GM15510 (cell line): ENCODE data around the gene KCTD17.

Experiments
- POLR2A ChIP-seq: IDR thresholded peaks from 3 replicates; pipeline ENCODE4 v1.6.1; 2011; ENCODE audit warnings: borderline replicate concordance; ENCODE audit not compliant: insufficient read length; ENCODE audit errors: extremely low read depth

The KCTD17 gene

DNA sequence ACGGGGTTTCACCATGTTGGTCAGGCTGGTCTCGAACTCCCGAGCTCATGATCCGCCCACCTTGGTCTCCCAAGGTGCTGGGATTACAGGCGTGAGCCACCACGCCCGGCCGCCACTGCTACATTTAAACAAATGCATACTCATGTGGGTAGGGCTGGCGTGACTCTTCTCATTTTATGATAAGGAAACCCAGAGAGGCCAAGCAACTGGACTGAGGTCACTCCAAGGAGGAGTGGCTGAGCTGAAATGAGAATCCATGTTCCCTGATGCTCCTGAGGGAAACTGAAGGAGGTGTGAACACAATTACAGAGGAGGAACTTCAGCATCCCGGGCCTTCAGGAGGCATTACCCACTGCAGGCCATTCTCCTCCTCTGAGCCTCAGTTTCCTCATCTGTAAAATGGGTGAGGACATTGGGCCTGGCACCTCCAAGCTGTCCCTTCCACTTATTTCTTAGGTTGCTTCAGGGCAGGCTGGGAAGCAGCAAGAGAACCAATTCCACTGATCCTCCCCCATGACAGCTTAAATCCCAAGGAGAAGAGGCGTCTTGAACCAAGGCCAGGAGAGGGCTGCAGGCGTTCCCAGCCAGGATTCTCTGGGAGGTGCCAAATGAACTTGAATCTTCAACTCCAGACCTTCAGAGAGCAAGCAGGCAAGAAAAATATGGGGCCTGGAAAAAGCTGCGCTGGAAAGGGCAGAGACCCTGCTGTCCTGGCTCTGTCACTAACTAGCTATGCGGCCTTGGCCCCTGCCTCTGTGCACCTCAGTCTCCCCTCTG, 35.2 kb upstream of the KCTD17 start:
- TF ChIP-seq POLR2A = no peak

DNA sequence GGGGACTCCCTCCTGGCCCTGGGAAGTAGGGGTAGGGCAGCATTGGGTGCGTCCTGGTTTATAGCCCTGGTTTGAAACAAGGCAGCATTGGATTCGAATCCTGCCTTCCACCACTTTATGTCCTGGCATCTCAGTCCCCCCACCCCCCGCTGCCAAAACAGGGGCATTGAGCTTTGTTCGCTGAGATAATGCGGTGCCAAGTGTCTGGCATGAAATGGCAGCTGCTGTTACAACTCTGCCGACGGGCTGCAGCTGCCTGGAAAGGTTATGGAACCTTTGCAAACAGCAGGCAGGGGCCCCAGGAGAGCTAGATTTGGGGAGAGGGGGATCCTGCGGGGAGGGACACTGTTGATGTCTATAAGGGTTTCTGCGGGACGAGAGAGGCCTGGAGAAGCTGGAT, 34.2 kb upstream of the KCTD17 start:
- TF ChIP-seq POLR2A = no peak

DNA sequence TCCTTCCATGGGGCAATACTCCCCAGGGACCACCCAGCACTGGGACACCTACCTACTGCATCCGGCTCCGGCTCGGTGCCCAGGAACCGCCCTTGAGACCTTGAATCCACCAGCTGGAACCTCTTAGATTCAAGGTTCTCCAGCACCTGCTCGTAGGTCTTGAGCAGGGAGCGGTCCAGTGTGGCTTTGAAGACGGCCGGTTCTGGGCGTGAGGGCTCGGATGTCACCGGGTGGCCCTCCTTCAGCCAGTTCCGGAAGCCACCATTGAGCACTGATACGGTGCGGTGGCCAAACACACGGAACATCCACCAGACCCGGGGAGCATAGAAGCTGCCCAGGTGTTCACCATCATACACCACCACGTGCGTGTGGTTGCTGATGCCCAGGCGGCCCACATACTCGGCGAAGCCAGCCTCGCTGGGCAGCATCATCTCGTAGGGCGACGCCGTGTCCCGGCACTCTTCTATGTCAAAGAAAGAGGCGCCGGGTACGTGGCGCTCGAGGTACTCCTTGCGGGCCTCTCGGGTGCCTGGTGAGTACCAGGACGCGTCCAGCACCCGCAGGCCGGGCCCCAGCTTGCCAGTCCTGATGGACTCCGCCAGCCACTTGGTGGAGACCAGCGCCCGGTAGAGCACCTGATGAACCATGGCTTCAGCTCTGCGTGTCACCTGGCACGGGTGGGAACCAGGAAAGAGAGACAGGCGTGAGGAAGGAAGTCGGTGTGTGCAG, 33.3 kb upstream of the KCTD17 start:
- no peak for TF ChIP-seq POLR2A

DNA sequence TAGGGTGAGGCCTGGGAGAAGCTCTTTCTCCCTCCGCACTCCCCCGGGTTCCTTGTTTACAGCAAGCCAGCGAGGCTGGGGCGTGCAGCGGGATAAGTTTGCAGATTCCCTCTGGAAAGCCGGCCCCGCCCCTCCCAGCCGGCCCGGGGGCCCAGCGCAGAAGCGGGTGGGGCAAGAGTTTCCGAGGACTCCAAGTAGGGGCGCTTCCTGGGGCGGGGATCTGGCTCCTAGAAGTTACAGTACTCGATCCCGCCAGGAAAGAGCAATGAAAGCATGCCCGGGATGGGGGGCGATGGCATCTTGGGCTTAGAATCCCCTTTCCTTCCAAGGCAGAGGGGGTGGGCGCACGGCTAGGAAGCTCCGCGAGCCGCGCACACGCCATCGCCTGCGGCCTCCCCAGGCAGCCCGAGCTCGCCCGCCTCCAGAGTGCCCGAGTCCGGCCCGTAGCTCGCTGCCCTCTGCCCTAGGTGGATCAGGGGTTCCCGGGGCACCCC, 32.7 kb upstream of the KCTD17 start:
- no peak for TF ChIP-seq POLR2A

- TF ChIP-seq POLR2A = peak; percentile 88
These were observed 32.0 kb upstream of the KCTD17 start, which contains the start of the genes MPST and TST for GRCh38 chr22:37019309-37020191. Gene MPST (plus strand): TSS chr22:37019742. CDS start chr22:37019837, 95 bp downstream. Gene TST (minus strand): TSS chr22:37019447. CDS start chr22:37018732, 715 bp downstream.

- TF ChIP-seq POLR2A = no peak
These were observed 31.4 kb upstream of the KCTD17 start for GRCh38 chr22:37020192-37020479.

- TF ChIP-seq POLR2A = no peak
These were observed 30.5 kb upstream of the KCTD17 start for GRCh38 chr22:37021041-37021440.

DNA sequence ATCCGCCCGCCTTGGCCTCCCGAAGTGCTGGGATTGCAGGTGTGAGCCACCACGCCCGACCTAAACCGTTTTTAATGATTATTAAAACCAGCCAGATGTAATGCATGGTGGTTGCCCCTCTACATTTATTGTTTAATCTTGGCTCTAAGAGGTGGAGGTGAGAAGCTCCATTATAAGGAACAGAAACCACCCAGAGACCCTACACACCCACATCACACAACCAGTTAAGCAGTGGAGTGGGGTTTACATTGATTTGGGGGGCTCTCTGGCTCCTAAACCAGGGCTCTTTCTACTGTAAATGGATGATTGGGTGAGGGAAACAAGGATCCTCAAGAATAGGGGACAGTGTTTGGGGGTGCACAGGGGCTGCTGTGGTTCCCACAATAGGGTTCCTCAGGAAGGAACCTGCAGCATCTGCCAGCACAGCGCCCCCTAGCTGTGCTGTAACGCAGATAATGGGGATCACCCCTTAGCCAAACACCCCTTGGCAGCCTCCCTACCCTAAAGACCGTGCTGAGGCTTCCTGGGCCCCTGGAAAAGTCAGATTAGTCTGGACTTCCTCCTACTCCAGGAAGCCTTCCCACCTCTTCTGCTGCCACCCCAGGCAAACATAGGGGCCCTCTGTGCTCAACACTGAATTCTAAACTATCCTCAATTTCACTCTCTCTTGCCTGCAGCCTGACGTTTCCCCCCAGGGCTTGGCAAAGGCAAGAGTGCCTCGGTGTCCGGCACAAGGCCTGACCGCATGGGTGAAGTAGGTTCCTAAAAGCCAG, 29.6 kb upstream of the KCTD17 start:
- TF ChIP-seq POLR2A = no peak

DNA sequence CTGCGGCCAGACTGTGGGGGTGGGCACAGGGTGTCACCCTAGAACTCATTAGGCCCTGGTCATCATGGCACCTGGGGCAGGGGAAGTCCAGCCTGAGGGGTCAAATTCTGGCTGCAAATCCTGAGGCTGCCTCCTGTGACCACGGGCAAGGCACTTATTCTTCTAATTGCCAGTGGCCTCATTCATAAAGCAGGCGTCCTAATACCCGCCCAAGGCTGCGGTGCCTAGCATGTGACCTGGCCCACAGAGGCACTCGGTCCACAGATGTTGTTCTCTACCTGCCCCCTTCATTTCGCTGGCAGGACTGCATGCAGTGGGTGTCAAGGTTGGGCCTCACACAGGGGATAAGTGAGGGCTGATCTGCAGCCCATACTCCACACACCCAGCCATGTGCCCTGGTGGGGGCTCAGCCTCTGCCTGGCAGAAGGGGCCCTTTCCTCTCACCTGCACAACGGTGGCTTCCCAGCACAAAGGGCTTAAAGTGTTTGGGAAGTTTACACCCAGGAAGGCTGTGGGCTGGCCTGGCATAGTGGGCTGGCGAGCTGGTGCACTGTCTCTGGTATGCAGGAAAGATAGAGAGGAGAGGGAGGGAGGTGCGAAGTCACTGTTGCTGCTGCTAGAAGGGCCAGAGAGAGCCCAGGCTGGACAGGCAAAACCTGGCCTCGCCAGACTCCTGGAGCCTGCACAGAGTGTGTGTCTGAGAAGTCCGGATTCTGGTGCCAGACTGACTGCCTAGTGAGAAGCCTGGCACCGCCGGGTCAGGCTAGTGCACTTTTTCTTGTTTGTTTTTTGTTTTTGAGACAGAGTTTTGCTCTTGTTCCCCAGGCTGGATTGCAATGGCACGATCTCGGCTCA, 28.8 kb upstream of the KCTD17 start:
- no peak for TF ChIP-seq POLR2A

GRCh38 chr22:37023743-37024338, 27.7 kb upstream of the KCTD17 start:
- no peak for TF ChIP-seq POLR2A

- no peak for TF ChIP-seq POLR2A
These were observed 27.0 kb upstream of the KCTD17 start for GRCh38 chr22:37024339-37025157.

GRCh38 chr22:37025500-37026070, 26.0 kb upstream of the KCTD17 start:
- no peak for TF ChIP-seq POLR2A
